ENCODE results near the gene FHIT.

DNA sequence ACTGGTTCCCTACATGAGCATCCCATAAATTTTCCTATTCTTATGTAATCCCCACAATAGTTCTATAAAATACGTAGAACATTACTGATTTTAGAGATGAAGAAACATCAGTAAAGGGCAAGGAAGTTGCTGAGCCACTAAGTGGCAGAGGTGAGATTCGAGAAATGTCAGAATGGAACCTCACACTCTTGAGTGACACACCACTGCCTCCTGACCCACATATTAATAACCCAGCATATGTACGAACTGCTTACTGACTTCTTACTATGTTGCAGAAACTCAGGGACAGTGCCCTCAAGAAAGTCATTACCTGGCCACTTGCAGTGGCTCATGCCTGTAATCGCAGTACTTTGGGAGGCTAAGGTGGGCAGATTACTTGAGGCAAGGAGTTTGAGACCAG, 1022.4 kb downstream of the FHIT start:
- TF ChIP-seq, protein P1, sequence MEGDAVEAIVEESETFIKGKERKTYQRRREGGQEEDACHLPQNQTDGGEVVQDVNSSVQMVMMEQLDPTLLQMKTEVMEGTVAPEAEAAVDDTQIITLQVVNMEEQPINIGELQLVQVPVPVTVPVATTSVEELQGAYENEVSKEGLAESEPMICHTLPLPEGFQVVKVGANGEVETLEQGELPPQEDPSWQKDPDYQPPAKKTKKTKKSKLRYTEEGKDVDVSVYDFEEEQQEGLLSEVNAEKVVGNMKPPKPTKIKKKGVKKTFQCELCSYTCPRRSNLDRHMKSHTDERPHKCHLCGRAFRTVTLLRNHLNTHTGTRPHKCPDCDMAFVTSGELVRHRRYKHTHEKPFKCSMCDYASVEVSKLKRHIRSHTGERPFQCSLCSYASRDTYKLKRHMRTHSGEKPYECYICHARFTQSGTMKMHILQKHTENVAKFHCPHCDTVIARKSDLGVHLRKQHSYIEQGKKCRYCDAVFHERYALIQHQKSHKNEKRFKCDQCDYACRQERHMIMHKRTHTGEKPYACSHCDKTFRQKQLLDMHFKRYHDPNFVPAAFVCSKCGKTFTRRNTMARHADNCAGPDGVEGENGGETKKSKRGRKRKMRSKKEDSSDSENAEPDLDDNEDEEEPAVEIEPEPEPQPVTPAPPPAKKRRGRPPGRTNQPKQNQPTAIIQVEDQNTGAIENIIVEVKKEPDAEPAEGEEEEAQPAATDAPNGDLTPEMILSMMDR (conservative IDR thresholded peaks at IDR 0.05; ENCODE audit: low read depth, low read length), result no peak
- TF ChIP-seq EZH2phosphoT487 (IDR thresholded peaks at IDR 0.05; ENCODE audit: borderline replicate concordance, low read length) (no peak), EZH2 (IDR thresholded peaks at IDR 0.05; ENCODE audit: low read length, unreplicated experiment) (no peak)

All from PC-3 (cell line).